AG04450 (cell line): ENCODE measurements around the gene LIX1. TPM values are rescaled to one million over a fixed set of nuclear protein-coding genes. Genes with fewer than 3 reads are reported as not detected.

Source experiments
- CTCF ChIA-PET: fragments of 300-600, 350-600 bp; formaldehyde crosslinking; extraction: SDS; loops from one replicate; lab custom pipeline; 2022; ENCODE audit warnings: antibody characterized with exemption, inconsistent platforms; lab: Charles Lee
- POLR2A ChIA-PET: fragments of 350-600 bp; formaldehyde crosslinking; extraction: SDS; loops from one replicate; lab custom pipeline; 2021; ENCODE audit warnings: antibody characterized with exemption, inconsistent platforms; lab: Yijun Ruan, JAX
- DNase-seq: peaks from one replicate; pipeline ENCODE4 v3.0.0-alpha.2; 2011; ENCODE audit warnings: low read depth, low spot score
- H3K27ac ChIP-seq: one replicate; pipeline ENCODE4 v1.5.1; 2012; ENCODE audit warnings: low read depth, low read length, control low read depth
- H3K27me3 ChIP-seq: one replicate; pipeline ENCODE4 v1.6.0; 2012; ENCODE audit warnings: low read length; ENCODE audit not compliant: control insufficient read depth, insufficient read depth
- H3K4me3 ChIP-seq: 2 replicates; pipeline ENCODE4 v1.5.1; 2011; ENCODE audit warnings: mild to moderate bottlenecking, low read depth, low read length, control low read depth
- H3K9me3 ChIP-seq: 2 replicates; pipeline ENCODE4 v1.5.1; 2012; ENCODE audit warnings: low read length; ENCODE audit not compliant: control insufficient read depth, insufficient read depth
- CTCF ChIP-seq: IDR thresholded peaks from 2 replicates; pipeline ENCODE4 v1.5.1; 2011; ENCODE audit warnings: low read depth, low read length, control low read depth, inconsistent platforms
- polyA plus RNA-seq: library from polyadenylated mRNA; depleted of rRNA; stranded (reverse); fragments of >200 nt; gene quantifications from 2 replicates; pipeline ENCODE4 v1.2.3, GENCODE V29; 2011

Gene LIX1
- polyA plus RNA-seq, 1 experiment, result not detected

- no peak for TF ChIP-seq CTCF
- POLR2A ChIA-PET, result no interaction called here
- Histone ChIP-seq H3K9me3 (no peaks in the 10 kb centered on the region), H3K27me3 (no peaks in the 10 kb centered on the region), H3K4me3 (no peak overlapping the region), H3K27ac (no peak overlapping the region)
- DNase-seq, result no peak
- CTCF ChIA-PET, result interaction anchor here (1.7 kb wide), 1 partner anchor 299 kb away, joined by 7 read pairs; no protein-coding TSS in a partner anchor
Measured at GRCh38 chr5:97167435-97167834, 25.0 kb upstream of the LIX1 start.

GRCh38 chr5:97165726-97166125 lies 23.3 kb upstream of the LIX1 start:
- Histone ChIP-seq H3K27me3 (no peaks in the 10 kb centered on the region), H3K27ac (no peak overlapping the region), H3K4me3 (no peak overlapping the region), H3K9me3 (no peaks in the 10 kb centered on the region)
- POLR2A ChIA-PET, result no interaction called here
- DNase-seq, result no peak
- CTCF ChIA-PET, result interaction anchor here (0.6 to 7.9 kb wide), 5 partner anchors 168 to 413 kb away, joined by 3 to 97 read pairs (median 6); no protein-coding TSS in a partner anchor
- TF ChIP-seq CTCF, result no peak

GRCh38 chr5:97164846-97165245 lies 22.4 kb upstream of the LIX1 start:
- no peaks in the 10 kb centered on the region for H3K9me3 ChIP-seq
- DNase-seq, result no peak
- no peaks in the 10 kb centered on the region for H3K27me3 ChIP-seq
- ChIA-PET POLR2A (no interaction called here), CTCF (interaction anchor here (0.6 to 7.9 kb wide), 9 partner anchors 66 to 1668 kb away, joined by 3 to 97 read pairs (median 4); no protein-coding TSS in a partner anchor)
- no peak overlapping the region for H3K4me3 ChIP-seq
- no peak overlapping the region for H3K27ac ChIP-seq
- TF ChIP-seq CTCF, result no peak

- POLR2A ChIA-PET, result no interaction called here
Measured at GRCh38 chr5:97163790-97164285, 21.4 kb upstream of the LIX1 start.

More at GRCh38 chr5:97163790-97164285, 21.4 kb upstream of the LIX1 start:
- no peak for DNase-seq
- H3K27me3 ChIP-seq, result no peaks in the 10 kb centered on the region
- no peaks in the 10 kb centered on the region; the same call in 1 of the 2 replicates for H3K9me3 ChIP-seq
- TF ChIP-seq CTCF, result no peak
- no peak overlapping the region for H3K4me3 ChIP-seq
- H3K27ac ChIP-seq, result no peak overlapping the region
- CTCF ChIA-PET, result interaction anchor here (0.7 to 7.9 kb wide), 15 partner anchors 20 to 1665 kb away, joined by 3 to 97 read pairs (median 5); no protein-coding TSS in a partner anchor
